Choroid plexus epithelial cell (primary cell): ENCODE results near the gene FUOM.
"Not testable (repeated sequence)": the region's sequence is repeated elsewhere in the genome, so short reads cannot be mapped to it uniquely, and the experiment has no call there.

Experiments
- DNase-seq: peaks from one replicate; pipeline ENCODE4 v3.0.0-alpha.2; 2010; ENCODE audit warnings: low read depth
- H3K4me3 ChIP-seq: 2 replicates; pipeline ENCODE4 v1.5.1; 2011; ENCODE audit warnings: low read depth, mild to moderate bottlenecking, control low read depth, low read length, moderate library complexity
- CTCF ChIP-seq: conservative IDR thresholded peaks from 2 replicates; pipeline ENCODE4 v1.5.1; 2011; ENCODE audit warnings: low read depth, mild to moderate bottlenecking, control low read depth, inconsistent platforms, low read length, moderate library complexity

FUOM gene

DNA sequence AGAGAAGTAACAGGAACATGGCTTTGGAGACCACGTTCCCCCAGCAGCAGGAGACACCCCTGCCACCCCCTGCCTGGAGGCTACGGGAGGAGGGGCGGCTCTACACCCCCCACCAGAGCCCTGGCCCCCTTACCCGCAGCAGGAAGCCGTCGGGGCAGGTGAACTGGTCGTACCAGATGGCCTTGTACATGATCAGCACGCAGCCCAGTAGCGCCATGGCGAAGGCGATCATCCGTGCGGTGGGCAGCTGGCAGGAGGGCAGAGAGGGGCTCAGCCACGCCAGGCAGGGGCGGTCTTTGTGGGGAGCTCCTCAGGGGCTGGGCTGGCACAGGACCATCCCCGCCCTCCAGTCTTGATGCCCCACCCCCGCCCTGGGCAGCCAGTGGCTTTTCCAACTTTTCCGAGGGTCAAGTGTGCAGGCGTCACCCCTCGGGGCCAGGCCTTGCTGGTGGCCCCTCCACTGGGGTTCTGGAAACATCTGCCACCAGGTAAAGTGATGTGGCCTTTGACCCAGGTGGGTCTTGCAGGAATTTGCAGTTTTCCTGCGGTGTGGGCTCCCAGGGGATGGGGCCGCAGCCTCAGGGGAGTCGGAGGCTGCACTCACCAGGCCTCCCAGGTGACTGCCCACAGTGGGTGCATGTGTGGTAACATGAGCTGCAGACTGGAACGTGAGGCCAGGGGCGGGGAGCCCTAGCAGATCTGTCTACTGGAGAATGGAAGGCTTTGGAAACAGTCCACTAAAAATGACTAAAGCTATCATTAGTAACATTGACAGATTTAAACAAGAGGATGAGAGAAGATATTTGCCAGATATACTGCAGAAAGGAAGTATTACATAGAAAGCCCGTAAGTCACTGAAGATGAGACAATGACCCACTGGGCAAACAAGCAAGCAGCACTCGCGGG, 30.8 kb downstream of the FUOM start:
- DNase-seq, result peak; percentile 42
- no peak for TF ChIP-seq CTCF
- no peak overlapping the region for H3K4me3 ChIP-seq

DNA sequence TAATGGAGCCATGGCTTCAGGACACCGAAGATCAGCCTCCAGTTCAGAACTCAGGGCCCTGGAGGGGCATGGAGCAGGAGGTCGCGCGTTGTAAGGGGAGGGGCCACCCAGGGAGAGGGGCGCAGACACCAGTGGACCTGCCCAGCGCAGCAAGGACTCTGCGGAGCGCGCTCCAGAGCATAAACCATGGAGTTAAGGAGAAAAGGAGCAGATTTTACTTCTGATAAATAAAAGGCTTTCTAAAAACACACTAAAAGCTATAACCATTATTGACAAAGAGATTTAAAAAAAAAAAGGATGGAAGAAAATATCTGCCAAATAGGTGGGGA, 31.6 kb downstream of the FUOM start:
- no peak for TF ChIP-seq CTCF
- DNase-seq, result no peak
- H3K4me3 ChIP-seq, result peak overlapping the region; percentile 51

DNA sequence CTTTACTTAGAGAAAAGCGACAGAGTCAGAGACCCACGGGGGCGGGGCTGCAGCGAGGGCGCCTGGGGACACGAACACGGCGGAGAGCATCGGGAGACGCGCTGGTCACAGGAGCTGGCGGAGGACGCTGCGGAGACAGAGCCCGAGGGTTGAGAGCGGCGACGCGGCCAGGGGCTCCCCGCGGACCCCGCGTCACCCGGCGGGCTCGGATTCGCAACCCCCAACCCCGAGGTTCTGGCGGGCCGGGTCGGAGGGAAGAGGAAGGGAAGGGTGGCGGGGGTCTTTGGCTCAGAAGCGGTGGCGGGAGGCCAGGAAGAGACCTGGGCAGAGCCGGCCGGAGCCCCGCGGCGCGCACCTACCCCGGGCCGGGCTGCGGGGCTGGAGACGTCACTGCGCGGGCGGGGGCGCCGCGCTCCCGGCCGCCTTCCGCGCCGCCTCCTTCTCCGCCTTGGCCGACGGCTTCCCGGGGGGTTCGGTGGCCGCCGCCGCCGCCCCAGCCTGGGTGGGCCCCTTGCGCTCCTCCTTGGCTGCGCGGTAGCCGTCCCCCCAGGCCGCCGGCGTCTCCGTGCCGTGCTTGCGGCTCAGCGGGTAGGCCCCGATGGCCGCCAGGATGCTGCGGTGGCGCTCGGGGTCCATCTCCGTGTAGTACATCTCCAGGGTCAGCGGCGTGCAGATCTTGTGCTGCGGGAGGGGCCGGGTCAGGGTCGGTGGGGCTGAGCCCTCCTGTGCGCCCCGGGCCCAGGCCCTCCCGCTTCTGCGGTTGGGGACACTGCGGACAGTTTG, 32.2 kb downstream of the FUOM start:
- no peak for DNase-seq
- TF ChIP-seq CTCF, result no peak
- peak overlapping the region; percentile 51 for H3K4me3 ChIP-seq

- no peak overlapping the region for H3K4me3 ChIP-seq
- TF ChIP-seq CTCF, result no peak
- no peak for DNase-seq
Measured at GRCh38 chr10:133324857-133325260, 33.0 kb downstream of the FUOM start.

GRCh38 chr10:133324198-133324792, 33.5 kb downstream of the FUOM start:
- peak; percentile 72 for DNase-seq
- H3K4me3 ChIP-seq, result peak overlapping the region; percentile 41
- no peak for TF ChIP-seq CTCF

DNA sequence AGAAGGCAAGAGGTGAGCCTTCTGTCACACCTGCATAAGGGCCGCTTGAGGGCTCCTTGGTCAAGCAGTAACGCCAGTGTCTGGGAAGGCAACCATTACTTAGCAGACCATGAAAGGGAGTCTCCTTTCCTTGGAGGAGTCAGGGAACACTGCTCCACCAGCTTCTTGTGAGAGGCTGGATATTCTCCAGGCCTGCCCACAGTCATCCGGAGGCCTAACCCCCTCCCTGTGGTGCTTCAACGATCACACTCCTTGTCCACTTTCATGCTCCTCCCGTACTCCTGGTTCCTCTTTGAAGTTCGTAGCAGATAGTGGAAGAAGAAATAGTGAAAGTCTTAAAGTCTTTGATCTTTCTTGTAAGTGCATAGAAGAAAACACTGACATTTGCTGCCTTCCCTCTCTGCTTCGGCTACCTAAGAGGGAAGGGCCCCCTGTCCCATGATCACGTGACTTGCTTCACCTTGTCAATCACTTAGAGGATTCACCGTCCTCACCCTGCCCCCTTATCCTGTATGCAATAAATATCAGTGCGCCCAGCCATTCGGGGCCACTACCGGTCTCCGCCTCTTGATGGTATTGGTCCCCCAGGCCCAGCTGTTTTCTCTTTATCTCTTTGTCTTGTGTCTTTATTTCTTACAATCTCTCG, 35.6 kb downstream of the FUOM start:
- not testable (repeated sequence) for H3K4me3 ChIP-seq, DNase-seq

- not testable (repeated sequence) for H3K4me3 ChIP-seq, DNase-seq
Measured at GRCh38 chr10:133320852-133321422, 36.9 kb downstream of the FUOM start.
